NAMALWA (cell line): ENCODE measurements around the gene PATJ.
"Not testable (repeated sequence)": the region's sequence is repeated elsewhere in the genome, so short reads cannot be mapped to it uniquely, and the experiment has no call there.

ENCODE experiments used
- DNase-seq: peaks from one replicate; pipeline ENCODE4 v3.0.0-alpha.2; 2015; ENCODE audit warnings: low spot score

PATJ gene

GRCh38 chr1:61948685-61949084 lies 206.4 kb downstream of the PATJ start:
- not testable (repeated sequence) for DNase-seq

- DNase-seq = peak; percentile 39
These were observed 208.1 kb downstream of the PATJ start for GRCh38 chr1:61950418-61950817.

GRCh38 chr1:61951731-61952580 lies 209.7 kb downstream of the PATJ start:
- DNase-seq = no peak

- no peak for DNase-seq
These were observed 210.4 kb downstream of the PATJ start for GRCh38 chr1:61952675-61953074.

- DNase-seq = no peak
These were observed 211.0 kb downstream of the PATJ start for GRCh38 chr1:61953076-61953789.

- DNase-seq = no peak
These were observed 211.5 kb downstream of the PATJ start for GRCh38 chr1:61953790-61954150.

GRCh38 chr1:61955261-61955660 lies 213.0 kb downstream of the PATJ start:
- DNase-seq = no peak

GRCh38 chr1:61956016-61956645 lies 213.9 kb downstream of the PATJ start:
- DNase-seq = no peak

- no peak for DNase-seq
These were observed 214.5 kb downstream of the PATJ start for GRCh38 chr1:61956784-61957183.

GRCh38 chr1:61961009-61961408 lies 218.7 kb downstream of the PATJ start:
- DNase-seq = no peak

- no peak for DNase-seq
These were observed 220.4 kb downstream of the PATJ start for GRCh38 chr1:61962631-61963030.

- DNase-seq = not testable (repeated sequence)
These were observed 224.4 kb downstream of the PATJ start for GRCh38 chr1:61966450-61967225.

- DNase-seq = no peak
These were observed 225.5 kb downstream of the PATJ start for GRCh38 chr1:61967750-61968149.

- no peak for DNase-seq
These were observed 226.6 kb downstream of the PATJ start for GRCh38 chr1:61968869-61969268.

- DNase-seq = no peak
These were observed 231.0 kb downstream of the PATJ start for GRCh38 chr1:61973100-61973837.

- no peak for DNase-seq
These were observed 233.4 kb downstream of the PATJ start for GRCh38 chr1:61975638-61976037.

- DNase-seq = no peak
These were observed 234.3 kb downstream of the PATJ start for GRCh38 chr1:61976566-61976965.

GRCh38 chr1:61978796-61979195 lies 236.5 kb downstream of the PATJ start:
- DNase-seq = no peak

- DNase-seq = no peak
These were observed 237.4 kb downstream of the PATJ start for GRCh38 chr1:61979729-61980128.

- DNase-seq = no peak
These were observed 238.3 kb downstream of the PATJ start for GRCh38 chr1:61980561-61980960.

- DNase-seq = no peak
These were observed 239.8 kb downstream of the PATJ start for GRCh38 chr1:61981870-61982660.
